T-helper 1 cell treated with Interleukin-12 subunit alpha and Interleukin-12 subunit beta and Interleukin-4 antibody, amounts not matched to agents 30 ng/mL and 1 ng/mL, for 36 hours (primary cell): ENCODE measurements around the gene RFXANK. TPM values are rescaled to one million over a fixed set of nuclear protein-coding genes. Genes with fewer than 3 reads are reported as not detected.
"Not testable (repeated sequence)": the region's sequence is repeated elsewhere in the genome, so short reads cannot be mapped to it uniquely, and the experiment has no call there.

ENCODE experiments used
- intact Hi-C: fragments of 100-400 bp; cut with micrococcal nuclease; formaldehyde crosslinking; loops from one replicate; pipeline ENCODE4 v1.15.1; 2024
- total RNA-seq: library from RNA; stranded (reverse); gene quantifications from 2 replicates; pipeline ENCODE4 v1.2.3, GENCODE V29; 2022

Gene RFXANK
- total RNA-seq, 1 donor from 2014 or later, result 123 TPM

DNA sequence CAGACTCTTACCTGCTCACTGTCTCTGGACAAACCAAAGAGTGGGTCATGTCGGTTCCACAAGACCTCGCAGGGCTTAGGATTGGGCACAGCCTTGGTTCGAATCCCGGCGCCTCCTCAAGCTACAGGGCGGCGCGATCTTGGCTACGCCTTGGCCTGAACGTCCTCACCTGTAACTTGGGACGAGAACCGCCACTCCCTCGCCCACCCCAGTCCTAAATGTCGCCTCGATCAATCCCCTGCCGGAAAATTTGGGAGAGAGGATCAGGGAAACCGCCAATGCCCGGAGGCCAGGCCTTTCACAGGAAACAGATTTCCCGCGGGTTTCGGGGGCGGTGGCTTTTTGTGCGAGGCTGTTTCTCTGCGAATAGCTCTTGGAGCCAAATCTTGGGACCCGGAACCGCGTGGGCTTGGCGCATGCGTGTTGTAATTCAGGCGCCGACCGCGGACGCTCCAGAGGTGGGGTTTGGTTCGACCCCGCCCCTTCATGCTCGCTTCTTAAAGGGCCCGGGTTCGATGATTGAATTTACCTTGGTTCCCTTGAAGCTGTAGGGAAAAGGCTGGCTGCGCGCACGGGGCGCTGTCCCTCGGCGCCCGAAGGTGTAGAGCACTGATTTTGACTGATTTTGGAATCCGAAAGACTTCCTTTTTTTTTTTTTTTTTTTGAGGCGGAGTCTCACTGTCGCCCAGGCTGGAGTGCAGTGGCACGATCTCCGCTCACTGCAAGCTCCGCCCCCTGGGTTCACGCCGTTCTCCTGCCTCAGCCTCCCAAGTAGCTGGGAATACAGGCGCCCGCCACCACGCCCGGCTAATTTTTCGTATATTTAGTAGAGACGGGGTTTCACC is 11.2 kb downstream of the RFXANK start, which contains the start of gene NR2C2AP:
Gene NR2C2AP, minus strand, starts transcription at position 403 of the 845 bp plus-strand sequence. Its CDS starts 354 bp downstream, at position 49.
- intact Hi-C loops, result loop anchor here (1.0 kb wide), 5 partner anchors 11 to 286 kb away; partner anchors contain the start of genes BORCS8, MAU2, RFXANK and SUGP1

DNA sequence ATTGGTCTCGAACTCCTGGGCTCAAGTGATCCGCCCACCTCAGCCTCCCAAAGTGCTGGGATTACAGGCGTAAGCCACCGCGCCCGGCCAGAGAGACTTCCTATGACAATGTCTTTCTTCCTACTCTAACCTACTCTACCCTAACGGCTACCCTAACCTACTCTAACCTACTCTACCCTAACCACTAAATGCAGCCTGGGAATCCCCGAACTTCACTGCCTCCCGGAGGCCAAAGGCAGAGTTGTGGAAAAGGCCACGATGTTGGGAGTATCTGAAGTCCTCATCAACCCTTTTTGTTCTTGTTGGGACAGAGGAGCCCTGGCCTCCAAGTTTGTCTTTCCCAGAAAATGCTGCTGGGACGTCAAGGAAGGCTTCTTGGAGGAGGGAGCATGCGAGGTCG is 12.1 kb downstream of the RFXANK start:
- intact Hi-C loops, result no loop called here

DNA sequence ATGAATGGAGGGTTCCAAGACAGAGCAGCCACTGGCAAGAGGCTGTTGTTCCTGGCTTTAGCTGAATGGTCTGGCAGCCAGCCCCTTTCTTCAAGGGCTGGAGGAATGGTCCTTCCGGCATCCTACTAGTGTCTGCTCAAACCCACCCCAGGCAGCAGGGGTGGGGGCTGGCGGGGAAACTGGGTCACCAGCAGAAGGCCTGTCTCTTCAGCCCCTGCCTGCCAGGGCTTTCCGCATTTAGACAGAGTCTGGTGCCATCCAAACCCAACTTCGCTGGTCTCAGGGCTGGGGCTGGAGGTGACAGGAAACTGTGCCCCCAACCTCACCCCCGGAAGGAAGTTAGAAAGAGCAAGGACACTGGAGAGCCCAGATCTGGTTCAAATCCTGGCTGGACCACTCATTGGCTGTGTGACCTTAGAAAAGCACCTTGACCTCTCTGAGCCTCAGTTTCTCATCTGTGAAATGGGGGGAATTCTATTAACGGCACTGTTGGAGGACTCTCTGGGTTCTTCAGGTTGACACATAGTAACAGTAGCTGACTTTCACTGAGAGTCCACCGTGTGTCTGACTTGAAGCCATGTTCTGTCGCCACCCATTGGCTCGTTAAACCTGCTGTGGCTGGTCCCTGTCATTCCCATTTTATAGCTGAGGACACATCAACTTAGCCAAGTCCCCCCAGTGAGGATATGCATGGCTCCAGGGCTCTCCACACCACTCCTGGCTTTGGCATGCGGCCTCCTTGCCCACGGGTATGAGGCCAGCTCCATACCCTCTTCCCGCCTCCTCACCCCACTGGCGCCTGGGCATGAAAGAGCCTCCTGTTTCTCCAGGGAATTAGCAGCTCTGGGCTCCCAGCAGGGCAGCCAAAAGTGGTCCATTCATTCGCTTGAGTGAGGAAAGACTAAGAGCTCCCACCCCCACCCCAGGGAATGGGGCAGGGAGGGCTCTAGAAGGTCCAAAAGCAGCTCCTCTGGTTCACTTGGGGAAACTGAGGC is 13.7 kb downstream of the RFXANK start:
- intact Hi-C loops, result no loop called here

DNA sequence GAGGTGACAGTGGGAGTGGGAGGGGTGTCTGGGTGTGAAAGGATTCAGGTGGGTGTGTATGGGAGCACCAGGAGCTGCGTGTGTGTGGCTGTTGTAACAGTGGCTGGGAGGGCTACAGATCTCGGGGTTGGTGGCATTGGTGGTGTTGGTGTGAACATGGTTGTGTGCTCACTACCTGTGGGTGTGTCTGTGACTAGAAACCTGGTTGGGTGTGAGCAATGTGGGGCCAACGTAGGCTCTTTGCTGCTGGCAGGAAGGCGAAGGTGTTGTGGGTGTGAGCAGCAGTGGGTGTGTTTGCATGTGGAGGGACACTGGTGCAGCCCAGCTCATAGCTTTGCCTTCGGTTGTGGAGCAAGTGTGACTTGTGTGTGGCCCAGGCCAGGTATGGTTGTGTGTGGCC is 14.9 kb downstream of the RFXANK start:
- intact Hi-C loops, result no loop called here

DNA sequence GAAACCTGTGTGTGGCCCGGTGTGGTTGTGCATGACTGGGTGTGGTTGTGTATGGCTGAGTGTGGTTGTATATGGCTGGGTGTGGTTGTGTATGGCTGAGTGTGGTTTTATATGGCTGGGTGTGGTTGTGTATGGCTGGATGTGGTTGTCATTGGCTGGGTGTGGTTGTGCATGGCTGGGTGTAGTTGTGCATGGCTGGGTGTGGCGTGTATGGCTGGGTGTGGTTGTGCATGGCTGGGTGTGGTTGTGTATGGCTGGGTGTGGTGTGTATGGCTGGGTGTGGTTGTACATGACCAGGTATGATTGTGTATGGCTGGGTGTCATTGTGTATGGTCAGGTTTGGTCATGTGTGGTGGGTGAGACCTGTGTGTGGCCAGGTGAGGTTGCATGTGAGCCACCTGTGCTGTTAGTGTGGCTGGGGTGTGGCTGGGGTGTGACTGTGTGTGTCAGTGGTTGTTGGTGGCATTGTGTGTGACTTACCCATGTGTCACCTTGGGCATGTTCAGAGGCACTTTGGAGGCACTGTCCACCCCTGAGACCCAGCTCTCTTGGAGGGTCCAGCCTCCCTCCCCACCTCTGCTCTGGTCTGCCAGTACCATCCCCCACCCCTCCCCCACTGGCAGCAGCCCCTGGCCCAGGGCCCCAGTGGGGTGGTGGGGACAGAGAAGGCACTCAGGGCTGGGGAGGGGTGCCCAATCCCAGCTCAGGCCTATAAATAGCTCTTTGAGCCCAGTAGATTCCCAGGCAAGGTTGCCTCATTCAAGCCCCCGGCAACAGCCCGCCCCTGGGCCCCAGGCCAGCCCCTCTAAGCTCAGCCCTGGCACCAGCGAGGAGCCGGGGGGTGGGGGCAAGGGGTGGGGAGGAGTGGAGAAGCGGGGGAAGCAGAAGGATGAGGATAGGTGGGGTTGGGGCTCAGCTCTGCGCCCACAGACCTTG is 15.8 kb downstream of the RFXANK start:
- intact Hi-C loops, result no loop called here

DNA sequence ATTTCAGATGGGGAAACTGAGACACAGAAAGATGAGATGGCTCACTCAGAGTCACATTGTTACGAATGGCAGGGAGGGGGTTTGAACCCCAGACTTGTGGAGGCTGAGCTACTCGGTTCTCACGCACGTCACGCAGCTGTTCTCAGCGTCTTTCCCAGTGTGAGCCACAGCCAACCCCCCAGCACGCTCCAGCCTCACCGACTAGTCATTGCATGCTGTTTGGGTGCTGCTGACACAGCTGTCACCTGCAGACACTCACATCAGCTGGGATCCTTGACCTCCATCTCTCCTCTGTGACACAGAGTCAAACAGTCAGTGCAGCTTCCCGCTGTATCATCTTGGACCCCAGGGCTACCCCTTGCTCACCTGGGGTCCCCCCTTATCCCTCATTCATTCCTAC is 17.3 kb downstream of the RFXANK start:
- intact Hi-C loops, result no loop called here

DNA sequence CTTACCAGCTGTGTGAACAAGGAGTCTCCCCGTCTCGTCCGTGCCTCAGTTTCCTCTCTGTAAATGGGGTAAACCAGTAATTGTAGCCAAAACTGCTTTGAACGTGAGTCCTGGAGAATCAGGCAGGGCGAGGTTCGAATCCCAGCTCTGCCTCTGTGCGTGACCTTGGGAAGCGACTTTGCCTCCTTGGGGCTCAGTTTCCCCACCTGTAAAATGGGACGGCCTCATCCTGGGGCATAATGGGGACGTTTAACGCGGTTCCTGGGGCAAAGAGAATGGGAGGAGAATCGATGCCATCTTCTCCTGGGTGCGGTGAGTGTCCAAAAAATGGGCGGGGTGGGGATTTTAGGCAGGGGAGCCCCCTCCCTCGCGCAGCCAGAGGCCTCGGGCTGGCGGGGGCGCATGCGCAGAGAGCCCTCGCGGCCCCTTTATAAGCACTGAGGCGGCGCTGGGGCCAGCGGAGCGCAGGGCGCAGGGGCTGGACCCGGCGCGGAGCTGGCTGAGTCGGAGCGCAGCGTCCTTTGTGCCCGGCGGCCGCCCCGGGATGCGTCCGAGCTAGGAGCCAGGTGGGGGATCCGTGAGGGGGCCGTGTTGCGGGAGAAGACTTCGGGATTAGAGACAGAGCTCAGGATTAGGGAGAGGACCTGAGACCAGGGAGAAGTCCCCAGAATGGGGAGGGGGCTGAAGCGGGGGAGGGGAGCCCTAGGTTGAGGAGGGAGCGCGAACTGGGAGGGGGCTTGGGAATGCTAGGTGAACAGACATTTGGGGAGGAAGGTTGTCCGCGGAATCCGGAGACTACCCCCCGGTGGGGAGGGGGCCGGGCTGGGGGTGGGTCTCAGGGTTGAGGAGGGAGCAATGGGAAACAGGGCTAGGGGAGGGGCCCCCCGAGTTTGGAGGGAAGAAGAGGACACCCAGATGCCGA is 19.7 kb downstream of the RFXANK start, which contains the start of gene NCAN:
Gene NCAN, plus strand, starts transcription at position 460 of the 922 bp plus-strand sequence. CDS start 4,996 bp downstream, outside the sequence.
- intact Hi-C loops, result no loop called here

DNA sequence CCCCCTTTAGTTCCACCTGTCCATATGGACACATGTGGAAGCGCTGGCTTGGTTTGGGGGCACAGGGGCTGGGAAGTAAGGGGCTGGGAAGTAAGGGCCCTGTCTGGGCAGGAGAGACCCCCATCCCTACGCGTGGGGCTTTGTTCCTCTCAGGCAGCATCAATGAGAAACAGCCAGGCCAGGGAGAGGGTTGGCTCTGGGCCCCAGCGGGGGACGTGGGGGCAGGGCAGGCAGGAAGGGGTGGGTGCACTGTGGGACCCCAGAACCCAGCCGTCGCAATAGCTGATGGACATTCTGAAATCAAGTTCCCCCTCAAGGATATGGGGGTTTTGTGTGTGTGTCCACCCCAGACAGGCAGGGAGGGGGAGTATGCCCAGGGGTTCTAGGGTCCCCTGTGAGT is 20.9 kb downstream of the RFXANK start:
- intact Hi-C loops, result no loop called here

DNA sequence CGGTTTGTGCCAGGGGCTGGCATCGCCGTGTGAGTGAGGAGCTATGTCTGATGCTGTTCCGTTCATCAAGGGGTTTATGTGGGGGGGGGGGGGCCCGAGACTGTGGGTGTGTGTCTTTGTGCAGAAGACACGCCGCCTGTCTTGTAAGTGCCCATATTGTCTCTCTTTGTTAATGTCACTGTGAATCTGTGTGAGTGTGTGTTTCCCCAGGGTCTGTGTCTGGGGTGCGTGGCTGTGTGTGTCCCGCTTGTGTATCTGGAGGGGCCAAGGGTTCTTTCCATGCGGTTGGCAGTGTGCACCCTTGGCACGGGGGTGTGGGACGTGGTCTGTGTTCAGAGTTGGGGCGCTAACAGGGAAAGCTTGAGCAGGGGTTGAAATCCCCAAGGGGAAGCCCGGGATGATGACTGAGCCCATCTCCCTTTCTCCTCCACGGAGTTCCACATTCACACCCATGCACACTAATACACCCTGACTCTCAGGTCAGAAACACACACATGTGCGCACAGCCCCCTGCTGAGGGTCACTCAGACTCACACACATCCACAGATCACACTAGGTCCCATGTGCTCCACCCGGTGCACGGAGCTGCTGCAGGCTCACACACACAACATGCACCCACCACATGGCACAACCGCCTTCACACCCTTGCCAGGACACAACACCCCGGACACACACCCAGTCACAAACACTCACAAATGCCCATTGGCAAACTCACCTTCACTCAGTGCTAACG is 21.5 kb downstream of the RFXANK start:
- intact Hi-C loops, result no loop called here

DNA sequence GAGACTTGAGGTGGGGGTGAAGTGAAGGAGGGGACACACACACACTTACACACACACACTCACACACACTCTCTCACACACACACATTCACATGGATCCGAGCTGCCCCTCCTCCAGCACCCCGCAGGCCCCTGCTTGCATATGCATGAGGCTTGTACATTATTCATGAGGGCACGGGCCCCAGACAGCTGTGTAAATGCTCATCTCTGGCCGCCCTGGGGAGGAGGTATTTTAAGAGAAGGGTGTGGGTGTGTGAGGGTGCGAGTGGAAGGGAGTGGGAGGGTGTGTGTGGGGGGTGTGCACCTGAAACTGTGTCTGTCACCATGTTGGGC is 22.1 kb downstream of the RFXANK start:
- intact Hi-C loops, result no loop called here

DNA sequence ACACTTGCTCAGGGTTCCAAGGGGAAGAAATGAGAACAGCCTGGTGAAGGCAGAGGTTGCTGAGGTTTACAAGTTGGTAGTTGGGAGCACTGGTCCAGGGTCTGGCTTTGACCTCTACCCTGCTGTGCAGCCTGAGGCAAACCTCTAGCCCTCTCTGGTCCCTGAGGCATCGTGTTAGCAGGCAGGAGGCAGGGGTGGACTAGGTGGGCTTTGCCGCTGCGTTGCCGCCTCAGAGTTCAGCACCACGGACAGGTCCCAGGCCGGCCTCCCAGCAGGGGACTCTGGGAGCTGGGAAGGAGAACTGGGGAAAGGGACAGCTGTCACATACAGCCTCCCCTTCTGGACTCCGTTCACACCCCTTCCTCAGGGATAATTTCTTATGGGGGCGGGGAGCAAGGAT is 22.8 kb downstream of the RFXANK start:
- intact Hi-C loops, result no loop called here

DNA sequence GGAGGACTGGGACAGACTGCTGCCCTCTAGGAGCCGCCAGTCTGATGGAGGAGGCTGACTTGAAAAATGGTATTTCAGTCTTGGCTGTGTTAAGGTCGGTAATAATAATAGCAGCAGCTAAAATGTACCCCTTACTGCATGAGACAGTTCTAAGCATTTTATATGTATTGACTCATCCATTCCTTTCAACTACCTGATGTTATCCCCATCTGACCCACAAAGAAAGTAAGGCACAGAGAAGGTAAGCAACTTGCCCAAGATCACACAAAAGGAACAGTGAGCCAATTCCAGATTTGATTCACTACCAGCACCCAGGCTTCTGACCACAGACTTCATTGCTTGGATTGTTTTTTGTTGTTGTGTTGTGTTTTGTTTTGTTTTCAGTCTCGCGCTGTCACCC is 23.7 kb downstream of the RFXANK start:
- intact Hi-C loops, result no loop called here

DNA sequence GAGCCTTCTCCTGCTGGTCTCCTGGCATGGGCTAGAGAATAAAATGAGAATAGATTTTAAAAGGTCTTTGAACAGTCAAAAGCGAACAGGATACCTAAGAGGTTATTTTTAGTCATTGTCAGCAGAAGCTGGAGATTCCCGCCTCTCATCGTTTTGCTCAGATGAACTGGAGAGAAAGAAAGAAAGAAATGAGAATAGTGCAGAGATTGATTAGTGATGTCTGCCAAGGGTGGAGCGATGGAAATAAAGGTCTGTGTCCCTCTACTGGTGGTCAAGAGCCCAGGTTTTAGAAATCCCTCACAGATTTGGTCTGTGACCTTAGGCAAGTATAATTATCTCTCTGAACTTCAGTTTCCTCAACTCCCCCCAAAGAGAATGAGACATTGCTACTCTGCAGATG is 25.0 kb downstream of the RFXANK start:
- intact Hi-C loops, result no loop called here

DNA sequence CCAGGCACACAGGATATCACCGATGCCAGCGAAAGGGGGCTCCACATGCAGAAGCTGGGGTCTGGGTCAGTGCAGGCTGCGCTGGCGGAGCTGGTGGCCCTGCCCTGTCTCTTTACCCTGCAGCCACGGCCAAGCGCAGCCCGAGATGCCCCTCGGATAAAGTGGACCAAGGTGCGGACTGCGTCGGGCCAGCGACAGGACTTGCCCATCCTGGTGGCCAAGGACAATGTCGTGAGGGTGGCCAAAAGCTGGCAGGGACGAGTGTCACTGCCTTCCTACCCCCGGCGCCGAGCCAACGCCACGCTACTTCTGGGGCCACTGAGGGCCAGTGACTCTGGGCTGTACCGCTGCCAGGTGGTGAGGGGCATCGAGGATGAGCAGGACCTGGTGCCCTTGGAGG is 26.9 kb downstream of the RFXANK start:
- intact Hi-C loops, result loop anchor here (1.0 kb wide), 1 partner anchor 40 kb away; no protein-coding TSS in a partner anchor

DNA sequence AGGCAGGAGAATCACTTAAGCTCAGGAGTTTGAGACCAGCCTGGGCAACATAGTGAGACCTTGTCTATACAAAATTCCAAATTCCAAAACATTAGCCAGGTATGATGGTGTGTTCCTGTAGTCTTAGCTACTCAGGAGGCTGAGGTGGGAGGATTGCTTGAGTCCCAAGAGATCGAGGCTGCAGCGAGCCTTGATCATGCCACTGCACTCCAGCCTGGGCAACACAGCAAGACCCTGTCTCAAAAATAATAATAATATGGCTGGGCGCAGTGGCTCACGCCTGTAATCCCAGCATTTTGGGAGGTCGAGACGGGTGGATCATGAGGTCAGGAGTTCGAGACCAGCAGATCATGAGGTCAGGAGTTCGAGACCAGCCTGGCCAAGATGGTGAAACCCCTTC is 28.9 kb downstream of the RFXANK start:
- intact Hi-C loops, result not testable (repeated sequence)

DNA sequence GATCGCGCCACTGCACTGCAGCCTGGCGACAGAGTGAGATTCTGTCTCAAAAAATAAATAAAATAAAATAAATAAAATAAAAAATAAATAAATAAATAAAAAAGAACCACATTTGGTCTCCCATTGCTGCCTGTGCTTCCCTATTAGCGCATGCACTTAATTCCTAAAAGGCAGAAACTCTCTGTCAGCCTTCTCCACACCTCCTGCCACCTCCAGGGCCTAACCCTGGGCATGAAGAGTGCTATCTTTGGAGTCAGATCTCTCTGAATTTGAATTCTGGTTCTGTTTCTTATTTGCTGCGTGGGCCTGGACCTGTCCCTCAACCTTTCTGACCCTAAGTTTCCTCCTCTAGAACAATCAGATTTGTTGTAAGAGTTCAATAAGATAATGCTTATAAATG is 31.0 kb downstream of the RFXANK start:
- intact Hi-C loops, result no loop called here

DNA sequence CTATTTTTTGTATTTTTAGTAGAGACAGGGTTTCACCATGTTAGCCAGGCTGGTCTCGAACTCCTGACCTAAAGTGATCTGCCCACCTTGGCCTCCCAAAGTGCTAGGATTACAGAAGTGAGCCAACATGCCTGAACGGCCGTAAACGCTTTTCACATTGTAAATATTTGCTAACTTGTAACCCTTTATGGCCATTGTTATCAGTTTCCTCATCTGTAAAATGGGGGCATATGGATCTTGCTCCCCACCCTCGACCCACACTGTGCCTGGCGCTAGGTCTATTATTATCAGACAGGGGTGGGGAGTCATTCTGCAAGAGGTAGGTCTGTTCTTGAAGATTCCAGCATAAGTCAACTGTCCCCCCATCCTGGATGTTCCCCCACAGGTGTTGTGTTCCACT is 31.6 kb downstream of the RFXANK start:
- intact Hi-C loops, result loop anchor here (2.0 kb wide), 1 partner anchor 85 kb away; the partner anchor contains the start of gene TMEM161A

DNA sequence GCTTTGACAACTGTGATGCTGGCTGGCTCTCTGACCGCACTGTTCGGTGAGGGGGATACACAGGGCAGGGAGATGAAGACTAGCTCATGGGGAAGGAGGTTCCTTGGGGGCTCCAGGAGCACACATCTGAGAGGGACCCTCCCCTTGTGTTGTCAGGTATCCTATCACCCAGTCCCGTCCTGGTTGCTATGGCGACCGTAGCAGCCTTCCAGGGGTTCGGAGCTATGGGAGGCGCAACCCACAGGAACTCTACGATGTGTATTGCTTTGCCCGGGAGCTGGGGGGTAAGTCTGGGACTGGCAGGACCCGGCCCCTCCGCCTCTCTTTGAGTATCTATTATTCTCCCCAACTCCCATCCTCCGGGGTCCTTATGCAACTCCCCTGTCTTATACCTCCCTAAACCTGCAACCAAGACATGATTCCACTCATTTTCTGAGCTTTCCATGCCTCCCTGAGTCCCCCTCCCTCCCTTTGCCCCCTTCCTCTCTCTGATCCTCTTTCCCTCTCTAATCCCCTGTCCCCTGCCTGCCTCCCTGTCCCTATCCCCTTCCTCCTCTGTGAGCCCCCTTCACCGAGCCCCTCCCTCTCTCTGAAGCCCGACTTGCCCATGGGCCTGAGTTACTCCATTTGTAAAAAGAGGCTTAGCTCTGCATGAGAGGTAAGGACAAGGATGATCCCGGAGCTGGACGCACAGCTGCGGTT is 32.2 kb downstream of the RFXANK start:
- intact Hi-C loops, result loop anchor here (2.0 kb wide), 1 partner anchor 86 kb away; the partner anchor contains the start of gene TMEM161A
